ENCODE results near the gene TMEM185B. TPM values are rescaled to one million over a fixed set of nuclear protein-coding genes. Genes with fewer than 3 reads are reported as not detected.

TMEM185B gene
- total and polyA plus RNA-seq, 8 donors, result 2.8 to 13.5 (median 8.6) TPM

- FAIRE-seq, result no peak
- Histone ChIP-seq H3K36me3 (no peaks in the 10 kb centered on the region), H3K9me3 (no peaks in the 10 kb centered on the region), H3K27ac (no peak overlapping the region), H3K4me1 (peaks cover 2 to 12% (median 6%) of the 10 kb centered on the region in 3 donors), H3K4me3 (no peak overlapping the region), H3K27me3 (no peaks in the 10 kb centered on the region)
- no peak for TF ChIP-seq CTCF (IDR thresholded peaks at IDR 0.05)
- no peak for ATAC-seq
- WGBS, 2 donors, result 74% methylated on average over 16 of the region's 16 CpGs
- intact Hi-C loops (cut with DNase I), result no loop called here
- DNase-seq, result peak in 1 of 6 donors; percentile 47
Measured at GRCh38 chr2:120227111-120227991, 4.2 kb upstream of the TMEM185B start.

- intact Hi-C loops (cut with DNase I), result no loop called here
- ATAC-seq (no peak), FAIRE-seq (no peak)
Measured at GRCh38 chr2:120226316-120226715, 3.1 kb upstream of the TMEM185B start.

GRCh38 chr2:120225549-120226065 lies 2.4 kb upstream of the TMEM185B start:
- FAIRE-seq (no peak), DNase-seq (peak in 1 of 6 donors; percentile 45), ATAC-seq (no peak)
- intact Hi-C loops (cut with DNase I), result no loop called here
- 63 to 68% methylated on average over 9 of the region's 9 CpGs for WGBS, 2 donors
- Histone ChIP-seq H3K27ac (no peak overlapping the region), H3K36me3 (no peaks in the 10 kb centered on the region), H3K4me1 (peaks cover 2 to 25% (median 6%) of the 10 kb centered on the region in 3 donors), H3K4me3 (no peak overlapping the region), H3K27me3 (no peaks in the 10 kb centered on the region), H3K9me3 (no peaks in the 10 kb centered on the region)
- TF ChIP-seq CTCF (IDR thresholded peaks at IDR 0.05), result no peak

More at GRCh38 chr2:120226316-120226715, 3.1 kb upstream of the TMEM185B start:
- no peak overlapping the region for H3K4me3 ChIP-seq
- no peaks in the 10 kb centered on the region for H3K27me3 ChIP-seq
- no peaks in the 10 kb centered on the region for H3K9me3 ChIP-seq
- H3K4me1 ChIP-seq, result peaks cover 2 to 21% (median 6%) of the 10 kb centered on the region in 3 donors
- H3K27ac ChIP-seq, result no peak overlapping the region
- no peaks in the 10 kb centered on the region for H3K36me3 ChIP-seq
- WGBS, 2 donors, result 91 to 92% methylated on average over 9 of the region's 9 CpGs
- DNase-seq, result no peak
- TF ChIP-seq CTCF (IDR thresholded peaks at IDR 0.05), result no peak

GRCh38 chr2:120224735-120225548 lies 1.7 kb upstream of the TMEM185B start:
- ATAC-seq, result no peak
- H3K27me3 ChIP-seq, result no peaks in the 10 kb centered on the region
- 80% methylated on average over 9 of the region's 9 CpGs for WGBS, 2 donors
- no peak for FAIRE-seq
- no peak overlapping the region for H3K4me3 ChIP-seq
- H3K9me3 ChIP-seq, result no peaks in the 10 kb centered on the region
- H3K27ac ChIP-seq, result no peak overlapping the region
- TF ChIP-seq CTCF (IDR thresholded peaks at IDR 0.05), result no peak
- no peaks in the 10 kb centered on the region for H3K36me3 ChIP-seq
- H3K4me1 ChIP-seq, result peaks cover 2 to 25% (median 6%) of the 10 kb centered on the region in 3 donors
- peak in 1 of 6 donors; percentile 44 for DNase-seq
- intact Hi-C loops (cut with DNase I), result no loop called here
